Stimulated activated CD4-positive, alpha-beta T cell treated with anti-CD3 and anti-CD28 coated beads, Interleukin-15, amount 100 ng/mL, for 48 hours (primary cell): ENCODE data around the gene IL22RA2.
"Not testable (repeated sequence)": the region's sequence is repeated elsewhere in the genome, so short reads cannot be mapped to it uniquely, and the experiment has no call there.

ENCODE experiments used
- DNase-seq, 2 donors: peaks; one replicate each; pipeline ENCODE4 v3.0.0-alpha.2; 2020; ENCODE audit warnings: low read depth in 2 of 2

The IL22RA2 gene

GRCh38 chr6:137126875-137127485 is 46.5 kb downstream of the IL22RA2 start:
- DNase-seq, result no peak

- no peak for DNase-seq
Measured at GRCh38 chr6:137123078-137123477, 50.4 kb downstream of the IL22RA2 start.

- DNase-seq, result no peak
Measured at GRCh38 chr6:137122612-137123011, 50.8 kb downstream of the IL22RA2 start.

- DNase-seq, result no peak
Measured at GRCh38 chr6:137121401-137121997, 51.9 kb downstream of the IL22RA2 start.

- no peak for DNase-seq
Measured at GRCh38 chr6:137120748-137121147, 52.7 kb downstream of the IL22RA2 start.

- DNase-seq, result no peak
Measured at GRCh38 chr6:137119196-137120104, 54.0 kb downstream of the IL22RA2 start.

GRCh38 chr6:137117581-137117980 is 55.9 kb downstream of the IL22RA2 start:
- no peak for DNase-seq

GRCh38 chr6:137116807-137117206 is 56.6 kb downstream of the IL22RA2 start:
- no peak for DNase-seq

- no peak for DNase-seq
Measured at GRCh38 chr6:137115658-137116057, 57.8 kb downstream of the IL22RA2 start.

- no peak for DNase-seq
Measured at GRCh38 chr6:137112067-137112355, 61.4 kb downstream of the IL22RA2 start.

GRCh38 chr6:137111296-137112066 is 62.0 kb downstream of the IL22RA2 start:
- no peak for DNase-seq

- no peak for DNase-seq
Measured at GRCh38 chr6:137107767-137108105, 65.7 kb downstream of the IL22RA2 start.

- not testable (repeated sequence) for DNase-seq
Measured at GRCh38 chr6:137107047-137107766, 66.2 kb downstream of the IL22RA2 start.

GRCh38 chr6:137106183-137106582 is 67.3 kb downstream of the IL22RA2 start:
- no peak for DNase-seq

GRCh38 chr6:137105375-137105774 is 68.1 kb downstream of the IL22RA2 start:
- DNase-seq, result no peak

GRCh38 chr6:137104926-137105325 is 68.5 kb downstream of the IL22RA2 start:
- no peak for DNase-seq

- DNase-seq, result no peak
Measured at GRCh38 chr6:137102851-137103492, 70.5 kb downstream of the IL22RA2 start.

- DNase-seq, result no peak
Measured at GRCh38 chr6:137102050-137102848, 71.2 kb downstream of the IL22RA2 start.

- no peak for DNase-seq
Measured at GRCh38 chr6:137099689-137100403, 73.6 kb downstream of the IL22RA2 start.

GRCh38 chr6:137097526-137097925 is 75.9 kb downstream of the IL22RA2 start:
- no peak for DNase-seq
